HG02938 (cell line): ENCODE results near the gene OR1F1.

ENCODE experiments used
- ATAC-seq: cut with Tn5 transposase; IDR thresholded peaks from one replicate; pipeline ENCODE4 v1.9.1; 2021; ENCODE audit warnings: mild to moderate bottlenecking, moderate library complexity; ENCODE audit not compliant: unreplicated experiment

Gene OR1F1

GRCh38 chr16:3243882-3244281 lies 55.9 kb downstream of the OR1F1 start:
- no peak for ATAC-seq

GRCh38 chr16:3246002-3246401 lies 58.0 kb downstream of the OR1F1 start:
- ATAC-seq, result no peak

- ATAC-seq, result no peak
Observed at GRCh38 chr16:3246876-3247275, 58.9 kb downstream of the OR1F1 start.

- no peak for ATAC-seq
Observed at GRCh38 chr16:3248596-3248995, 60.6 kb downstream of the OR1F1 start.

- no peak for ATAC-seq
Observed at GRCh38 chr16:3249020-3249419, 61.0 kb downstream of the OR1F1 start.

- no peak for ATAC-seq
Observed at GRCh38 chr16:3249451-3249850, 61.4 kb downstream of the OR1F1 start.

- no peak for ATAC-seq
Observed at GRCh38 chr16:3252967-3253366, 65.0 kb downstream of the OR1F1 start.

GRCh38 chr16:3254309-3254708 lies 66.3 kb downstream of the OR1F1 start:
- no peak for ATAC-seq
